AG09309 (cell line): Measurements from ENCODE around the gene PARP16.

Experiments
- DNase-seq: peaks from one replicate; pipeline ENCODE4 v3.0.0-alpha.2; 2010; ENCODE audit warnings: low read depth
- H3K4me3 ChIP-seq: 2 replicates; pipeline ENCODE4 v1.5.1; 2011; ENCODE audit warnings: mild to moderate bottlenecking, low read depth, low read length, moderate library complexity; ENCODE audit not compliant: control insufficient read depth
- CTCF ChIP-seq: IDR thresholded peaks from 2 replicates; pipeline ENCODE4 v1.5.1; 2011; ENCODE audit warnings: mild to moderate bottlenecking, low read depth, low read length, inconsistent platforms; ENCODE audit not compliant: insufficient read depth, control insufficient read depth; ENCODE audit errors: missing control alignments

The PARP16 gene

GRCh38 chr15:65226221-65226620 is 60.5 kb downstream of the PARP16 start:
- no peak for TF ChIP-seq CTCF
- DNase-seq: no peak
- no peak overlapping the region for H3K4me3 ChIP-seq

GRCh38 chr15:65223996-65224395 is 62.7 kb downstream of the PARP16 start:
- no peak for DNase-seq
- no peak for TF ChIP-seq CTCF
- no peak overlapping the region for H3K4me3 ChIP-seq

- DNase-seq: no peak
- TF ChIP-seq CTCF: no peak
- H3K4me3 ChIP-seq: no peak overlapping the region
Measured at GRCh38 chr15:65222891-65223290, 63.8 kb downstream of the PARP16 start.

- TF ChIP-seq CTCF: no peak
- no peak for DNase-seq
- no peak overlapping the region for H3K4me3 ChIP-seq
Measured at GRCh38 chr15:65221697-65222096, 65.0 kb downstream of the PARP16 start.

GRCh38 chr15:65219137-65219536 is 67.5 kb downstream of the PARP16 start:
- TF ChIP-seq CTCF: no peak
- H3K4me3 ChIP-seq: no peak overlapping the region
- no peak for DNase-seq

- no peak overlapping the region for H3K4me3 ChIP-seq
- no peak for TF ChIP-seq CTCF
- no peak for DNase-seq
Measured at GRCh38 chr15:65217526-65218482, 68.9 kb downstream of the PARP16 start.
